EH (cell line): ENCODE data around the gene GTF2IRD2.
"Not testable (repeated sequence)": the region's sequence is repeated elsewhere in the genome, so short reads cannot be mapped to it uniquely, and the experiment has no call there.

Experiments used
- DNase-seq: peaks from one replicate; pipeline ENCODE4 v3.0.0-alpha.2; 2015; ENCODE audit warnings: low read depth

GTF2IRD2 gene

DNA sequence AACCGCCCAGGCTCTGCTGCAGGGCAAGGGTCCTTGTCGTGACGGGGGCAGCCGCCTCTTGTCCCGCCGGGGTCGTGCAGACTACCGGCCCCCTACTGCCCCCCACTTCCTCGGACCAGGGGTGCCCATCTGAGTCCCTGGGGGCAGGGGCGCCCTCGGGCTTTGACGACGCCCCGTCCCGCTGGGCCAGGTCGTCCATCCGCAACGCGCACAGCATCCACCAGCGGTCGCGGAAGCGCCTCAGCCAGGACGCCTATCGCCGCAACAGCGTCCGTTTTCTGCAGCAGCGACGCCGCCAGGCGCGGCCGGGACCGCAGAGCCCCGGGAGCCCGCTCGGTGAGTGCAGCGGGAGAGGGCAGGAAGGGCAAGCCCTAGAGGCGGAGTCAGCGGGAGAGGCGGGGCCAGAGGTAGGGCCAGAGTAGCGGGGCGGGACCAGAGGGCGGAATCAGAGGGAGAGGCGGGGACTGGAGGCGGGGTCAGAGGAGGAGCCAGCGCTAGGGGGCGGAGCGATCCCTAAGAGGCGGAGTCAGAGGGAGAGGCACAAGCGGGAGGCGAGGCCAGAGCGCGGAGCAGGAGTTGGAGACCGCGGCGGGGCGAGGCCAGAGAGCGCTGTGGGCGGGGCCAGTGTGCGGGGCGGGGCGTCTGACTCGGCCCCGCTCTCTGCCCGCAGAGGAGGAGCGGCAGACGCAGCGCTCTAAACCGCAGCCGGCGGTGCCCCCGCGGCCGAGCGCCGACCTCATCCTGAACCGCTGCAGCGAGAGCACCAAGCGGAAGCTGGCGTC is 62.8 kb downstream of the GTF2IRD2 start:
- DNase-seq: peak; percentile 89

DNA sequence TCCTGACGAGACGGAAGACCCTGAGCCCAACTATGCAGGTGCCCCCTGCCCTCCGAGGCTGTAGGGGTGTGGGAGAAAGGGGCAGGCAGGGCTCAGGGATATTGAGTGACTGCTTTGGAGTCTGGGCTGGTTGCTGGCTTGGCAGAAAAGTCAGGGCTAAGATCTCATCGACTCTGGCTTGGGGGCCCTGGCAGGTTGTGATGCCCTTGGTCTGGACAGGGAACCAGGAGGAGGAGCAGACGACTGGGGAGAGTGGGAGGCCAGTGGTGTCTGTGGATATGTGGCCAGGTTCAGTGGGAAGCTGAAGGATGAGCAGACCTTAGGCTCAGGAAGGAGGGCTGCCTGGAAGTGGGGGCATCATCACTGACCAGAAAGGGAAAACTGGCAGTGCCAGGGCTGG is 67.8 kb downstream of the GTF2IRD2 start:
- DNase-seq: not testable (repeated sequence)

DNA sequence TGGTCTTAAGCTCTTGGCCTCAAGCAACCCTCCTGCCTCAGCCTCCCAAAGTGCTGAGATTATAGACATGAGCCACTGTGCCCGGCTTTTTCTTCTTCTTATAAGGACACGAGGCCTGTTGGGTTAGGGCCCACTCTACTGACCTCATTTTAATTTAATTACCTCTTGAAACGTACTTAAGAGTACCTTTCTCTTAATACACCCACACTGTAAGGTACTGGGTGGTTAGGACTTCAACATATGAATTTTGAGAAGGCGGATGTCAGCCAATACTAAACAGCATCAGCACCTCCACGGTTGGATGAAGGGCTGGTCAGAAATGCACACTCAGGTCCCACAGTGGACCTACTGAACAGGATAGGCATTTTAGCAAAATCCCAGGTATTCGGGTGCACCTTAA is 69.7 kb downstream of the GTF2IRD2 start:
- DNase-seq: not testable (repeated sequence)

DNA sequence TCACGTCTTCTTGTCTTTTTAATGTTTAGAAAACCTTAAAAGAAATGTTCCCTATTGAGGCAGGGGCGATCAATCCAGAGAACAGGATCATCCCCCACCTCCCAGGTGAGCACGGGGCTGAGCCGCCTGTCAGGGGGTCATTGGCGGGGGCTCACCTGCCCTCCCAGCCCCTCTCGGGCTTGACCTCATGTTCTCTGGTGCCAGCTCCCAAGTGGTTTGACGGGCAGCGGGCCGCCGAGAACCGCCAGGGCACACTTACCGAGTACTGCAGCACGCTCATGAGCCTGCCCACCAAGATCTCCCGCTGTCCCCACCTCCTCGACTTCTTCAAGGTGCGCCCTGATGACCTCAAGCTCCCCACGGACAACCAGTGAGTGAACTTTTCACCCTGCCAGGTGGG is 72.4 kb downstream of the GTF2IRD2 start:
- DNase-seq: not testable (repeated sequence)

DNA sequence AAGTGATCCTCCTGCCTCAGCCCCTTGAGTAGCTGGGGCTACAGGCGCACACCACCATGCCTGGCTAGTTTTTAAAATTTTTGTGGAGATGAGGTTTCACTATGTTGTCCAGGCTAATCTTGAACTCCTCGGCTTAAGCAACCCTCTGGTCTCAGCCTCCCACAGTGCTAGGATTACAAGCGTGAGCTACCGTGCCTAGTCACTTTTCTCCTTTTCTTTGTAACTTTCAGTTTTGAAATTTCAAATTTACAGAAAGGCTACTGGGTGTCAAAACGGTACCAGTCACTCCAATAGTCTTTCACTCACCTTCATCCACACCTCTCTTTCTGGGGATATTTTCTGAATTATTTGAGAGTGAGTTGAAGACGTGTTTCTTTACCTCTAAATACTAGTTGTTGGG is 76.3 kb downstream of the GTF2IRD2 start:
- DNase-seq: not testable (repeated sequence)

DNA sequence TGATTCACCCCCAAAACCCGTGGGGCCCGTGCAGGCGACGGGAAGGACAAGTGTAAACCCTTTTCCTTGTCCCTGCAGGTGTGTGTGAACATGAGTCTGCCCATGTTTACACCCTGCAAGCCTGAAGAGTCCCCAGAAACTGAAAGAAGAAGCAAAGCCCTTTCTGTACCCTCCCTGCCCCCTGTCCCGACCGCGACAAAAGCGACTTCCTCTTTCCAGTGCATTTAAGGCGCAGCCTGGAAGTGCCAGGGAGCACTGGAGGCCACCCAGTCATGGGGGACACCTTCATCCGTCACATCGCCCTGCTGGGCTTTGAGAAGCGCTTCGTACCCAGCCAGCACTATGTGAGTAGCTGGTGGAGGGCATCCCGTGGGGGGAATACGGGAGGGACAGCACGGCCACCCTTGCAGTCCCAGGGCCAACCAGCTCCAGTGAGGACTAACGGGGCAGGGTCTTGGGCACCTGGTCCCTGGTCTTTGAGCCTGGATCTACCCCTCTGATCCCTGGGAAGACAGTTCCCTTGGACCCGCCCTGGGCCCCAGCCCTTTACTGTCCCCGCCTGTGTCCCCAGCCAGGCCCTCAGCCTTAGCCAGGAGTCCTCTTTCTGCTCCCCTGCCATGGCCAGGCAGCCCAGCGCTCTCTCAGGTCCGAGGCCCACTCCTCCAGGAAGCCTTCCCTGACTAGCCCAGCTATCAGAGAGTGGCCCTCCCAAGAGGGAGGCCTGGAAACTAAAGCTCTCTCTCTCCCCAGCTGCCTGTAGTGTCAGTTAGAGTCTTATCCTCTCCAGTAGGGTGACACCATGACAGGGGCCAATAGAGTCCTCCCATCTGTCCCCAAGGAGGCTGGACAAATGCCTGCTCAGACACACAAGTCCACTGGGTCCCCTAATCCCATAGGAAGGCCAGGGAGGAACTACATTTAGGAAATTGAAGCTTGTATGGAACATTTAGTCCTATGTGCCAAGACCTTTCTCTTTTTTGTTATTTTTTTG is 77.3 kb downstream of the GTF2IRD2 start, which contains the start of gene NCF1:
Gene NCF1, plus strand, starts transcription at position 252 of the 991 bp plus-strand sequence. Its CDS starts 21 bp downstream, at position 273.
- DNase-seq: not testable (repeated sequence)

- not testable (repeated sequence) for DNase-seq
Measured at GRCh38 chr7:74772093-74772492, 79.3 kb downstream of the GTF2IRD2 start.

DNA sequence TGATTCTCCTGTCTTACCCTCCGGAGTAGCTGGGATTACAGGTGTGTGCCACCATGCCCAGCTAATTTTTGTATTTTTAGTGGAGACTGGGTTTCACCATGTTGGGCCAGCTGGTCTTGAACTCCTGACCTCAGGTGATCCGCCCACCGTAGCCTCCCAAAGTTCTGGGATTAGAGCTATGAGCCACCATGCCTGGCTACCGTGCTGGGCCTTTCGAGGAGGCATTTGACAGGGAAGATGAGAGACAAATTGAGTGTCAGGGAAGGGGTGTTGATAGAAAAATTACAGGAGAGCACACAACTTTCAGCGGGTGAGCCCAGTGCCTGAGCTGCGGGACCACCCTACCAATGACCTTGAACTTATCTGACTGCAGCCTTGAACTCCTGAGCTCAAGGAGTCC is 81.3 kb downstream of the GTF2IRD2 start:
- DNase-seq: not testable (repeated sequence)

GRCh38 chr7:74766991-74767390 is 84.4 kb downstream of the GTF2IRD2 start:
- DNase-seq: not testable (repeated sequence)

GRCh38 chr7:74766509-74766908 is 84.9 kb downstream of the GTF2IRD2 start:
- DNase-seq: not testable (repeated sequence)

DNA sequence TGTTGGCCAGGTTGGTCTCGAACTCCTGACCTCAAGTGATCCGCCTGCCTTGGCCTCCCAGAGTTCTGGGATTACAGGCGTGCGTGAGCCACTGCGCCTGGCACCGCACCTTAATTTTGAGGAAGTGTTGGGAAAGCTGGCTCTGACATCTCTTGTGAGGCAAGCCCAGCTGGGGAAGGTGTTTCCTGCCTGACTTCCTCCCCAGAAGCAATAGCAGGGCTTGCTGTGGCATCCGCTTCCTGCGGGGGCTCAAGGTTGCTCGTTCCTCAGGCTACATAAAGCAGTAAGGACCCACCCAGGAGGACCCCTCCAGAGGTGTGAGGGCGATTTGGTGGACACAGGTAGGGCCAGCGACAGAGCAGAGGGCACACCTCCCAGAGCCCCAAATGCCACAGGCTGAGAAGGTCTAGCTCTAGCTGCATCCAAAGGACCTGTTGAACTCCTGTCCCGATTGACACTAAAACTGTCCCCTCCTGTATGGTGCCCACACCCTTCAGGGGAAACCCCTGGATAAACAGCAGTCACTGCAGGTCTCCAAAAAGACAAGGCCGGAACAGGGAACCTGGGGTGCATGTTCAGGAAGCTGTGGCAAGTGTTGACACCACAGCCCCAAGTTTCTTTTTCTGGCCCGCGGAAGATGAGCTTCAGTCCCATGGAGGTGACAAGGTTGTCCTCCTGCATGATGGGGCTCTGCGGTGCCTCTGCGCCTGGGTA is 86.0 kb downstream of the GTF2IRD2 start:
- DNase-seq: not testable (repeated sequence)

GRCh38 chr7:74758982-74759381 is 92.4 kb downstream of the GTF2IRD2 start:
- not testable (repeated sequence) for DNase-seq

DNA sequence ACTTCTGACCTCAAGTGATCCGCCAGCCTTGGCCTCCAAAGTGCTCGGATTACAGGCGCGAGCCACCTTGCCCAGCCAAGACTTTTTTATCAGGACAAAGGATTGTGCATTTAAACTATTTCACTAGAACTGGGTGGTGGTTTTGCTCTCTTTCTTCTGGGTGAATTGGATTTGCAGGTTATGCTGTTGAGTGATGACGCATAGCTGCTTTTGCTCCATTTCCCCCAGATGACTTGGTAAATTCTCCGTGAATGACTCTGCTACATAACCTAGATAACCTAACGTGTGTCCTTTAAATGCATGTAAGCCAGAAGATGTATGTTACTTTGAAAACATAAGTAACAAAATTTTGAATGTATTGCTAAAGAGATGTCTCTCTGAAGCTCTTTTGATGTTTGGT is 93.1 kb downstream of the GTF2IRD2 start:
- not testable (repeated sequence) for DNase-seq

- not testable (repeated sequence) for DNase-seq
Measured at GRCh38 chr7:74756673-74757072, 94.7 kb downstream of the GTF2IRD2 start.

GRCh38 chr7:74753921-74754482 is 97.4 kb downstream of the GTF2IRD2 start:
- DNase-seq: not testable (repeated sequence)
